Measurements from ENCODE around the gene TP53I13.

TP53I13 gene

DNA sequence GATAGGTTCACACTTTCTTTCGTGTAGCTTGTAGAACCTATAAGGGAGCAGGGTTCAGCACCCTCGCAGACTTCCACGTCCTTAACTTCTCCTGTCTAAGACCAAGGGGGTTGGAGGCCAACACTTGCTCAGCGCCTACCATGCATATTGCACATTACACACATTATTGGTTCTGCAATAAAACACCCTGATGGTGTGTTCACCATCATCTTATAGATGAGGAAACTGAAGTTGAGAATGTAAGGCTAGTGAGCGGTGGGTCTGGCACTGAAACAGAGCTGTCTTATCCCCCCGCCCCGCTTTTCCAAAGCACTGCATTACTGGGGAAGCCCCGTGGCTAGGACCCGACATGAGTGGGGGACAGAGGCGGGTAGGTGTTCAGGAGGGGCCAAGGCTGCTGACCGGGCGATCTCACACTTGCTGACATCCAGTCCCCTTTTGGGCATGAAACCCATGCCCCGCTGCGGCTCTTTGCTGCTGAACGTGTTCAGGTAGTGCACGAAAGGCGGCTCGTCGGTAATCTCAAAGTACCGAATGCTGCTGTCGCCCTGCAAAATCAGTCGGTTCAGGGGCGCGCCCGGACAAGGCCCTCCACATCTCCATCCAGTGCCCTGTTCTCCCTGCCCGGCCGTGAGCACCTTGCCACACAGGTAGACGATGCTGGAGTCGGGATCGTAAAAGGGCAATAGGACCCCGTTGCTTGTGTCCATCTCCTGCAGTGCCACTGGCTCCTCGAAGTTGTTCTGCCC lies 48.0 kb downstream of the TP53I13 start:
- TF ChIP-seq GATA3 (IDR thresholded peaks at IDR 0.05; ENCODE audit: low read depth, low read length) (no peak), GATA2 (IDR thresholded peaks at IDR 0.05; ENCODE audit: low read depth, low read length) (no peak)

DNA sequence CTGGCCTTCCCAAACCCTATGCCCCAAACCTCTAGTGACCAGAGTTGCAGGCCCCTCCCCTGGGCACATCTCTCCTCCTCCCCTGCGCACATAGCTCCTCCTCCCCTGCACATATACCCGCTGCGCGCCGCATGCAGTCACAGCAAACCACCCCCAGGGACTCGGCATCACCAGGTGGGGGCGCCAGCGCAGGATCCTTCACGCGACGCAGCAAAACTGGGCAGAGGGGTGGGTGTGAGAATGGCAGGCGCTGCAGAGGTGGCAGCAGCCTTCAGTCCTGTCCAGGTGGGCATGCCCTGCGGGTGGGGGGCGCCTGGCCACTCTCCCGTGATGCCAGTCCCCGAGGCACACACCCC lies 48.6 kb downstream of the TP53I13 start:
- TF ChIP-seq GATA3 (IDR thresholded peaks at IDR 0.05; ENCODE audit: low read depth, low read length) (no peak), GATA2 (IDR thresholded peaks at IDR 0.05; ENCODE audit: low read depth, low read length) (no peak)

DNA sequence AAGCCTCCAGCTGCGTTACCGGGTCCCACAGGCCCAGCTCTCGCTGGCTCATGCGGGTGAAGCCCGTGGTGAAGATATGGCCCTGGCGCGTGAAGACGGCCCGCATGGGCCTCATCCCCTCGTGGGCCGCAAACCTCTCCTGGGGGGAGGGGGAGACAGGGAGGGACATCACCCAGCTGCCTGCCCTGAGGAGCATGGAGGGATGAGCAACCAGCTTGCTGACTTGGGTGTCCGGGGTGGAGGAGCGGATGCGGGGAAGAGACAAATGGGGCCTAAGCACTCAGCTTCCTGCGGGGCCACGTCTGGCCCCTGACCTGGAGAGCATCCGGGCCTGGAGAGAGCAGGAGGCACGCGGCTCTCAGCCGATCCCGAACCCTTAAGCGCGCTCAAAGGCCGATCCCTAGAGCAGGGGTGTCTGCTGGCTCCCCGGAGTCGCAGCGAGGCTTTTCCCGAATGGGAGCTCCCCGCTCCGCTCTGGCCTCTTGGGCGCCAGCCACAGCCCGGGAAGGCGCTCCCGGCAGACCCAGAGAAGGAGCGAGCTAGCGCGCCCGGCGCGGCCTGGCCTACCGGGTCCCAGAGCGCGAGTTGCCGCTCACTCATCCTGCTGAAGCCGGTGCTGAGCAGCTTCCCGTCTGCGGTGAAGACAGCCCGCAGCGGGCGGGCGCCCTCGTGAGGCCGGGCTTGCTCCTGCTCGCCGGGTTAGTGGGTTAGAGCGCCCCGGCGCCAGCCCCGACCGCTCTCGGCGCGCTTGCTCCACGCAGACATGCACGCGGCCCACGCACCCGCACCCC lies 49.2 kb downstream of the TP53I13 start:
- TF ChIP-seq GATA2 (IDR thresholded peaks at IDR 0.05; ENCODE audit: low read depth, low read length) (no peak), GATA3 (IDR thresholded peaks at IDR 0.05; ENCODE audit: low read depth, low read length) (no peak)

DNA sequence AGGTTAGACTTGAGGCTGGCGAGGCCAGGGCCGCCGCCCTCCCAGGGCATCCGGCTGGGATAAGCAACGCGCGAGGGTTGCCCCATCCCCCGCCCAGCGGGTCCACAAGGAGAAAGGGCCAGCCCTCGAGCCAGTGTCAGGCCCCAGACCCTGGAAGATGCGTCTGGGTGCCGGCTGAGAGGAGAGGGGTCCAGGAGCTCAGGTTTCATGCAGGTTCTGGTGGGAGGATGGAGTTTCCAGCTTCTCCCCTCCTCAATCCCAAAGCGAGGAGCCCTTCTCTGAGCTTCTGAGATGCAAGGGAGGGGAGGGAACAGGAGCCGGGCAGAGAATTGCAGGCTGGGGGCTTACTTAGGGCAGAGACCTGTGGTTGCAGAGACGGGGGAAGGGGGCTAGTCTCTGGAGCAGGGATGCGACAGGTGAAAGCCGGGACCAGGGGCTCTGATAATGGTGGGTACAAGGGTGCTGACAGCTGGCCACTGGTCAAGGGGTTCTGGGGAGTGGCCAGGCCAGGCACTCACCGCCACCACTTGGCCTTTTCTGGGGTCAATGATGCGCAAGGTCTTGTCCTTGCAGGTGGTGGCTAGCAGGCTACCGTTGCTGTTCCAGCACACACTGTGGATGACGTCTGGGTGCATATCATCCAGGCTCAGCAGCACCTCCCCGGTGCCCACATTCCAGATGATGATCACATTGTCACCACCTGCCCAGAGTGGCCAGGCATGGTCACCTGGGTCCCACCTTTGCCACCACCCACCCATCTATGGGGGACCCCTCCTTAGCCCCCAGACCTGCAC lies 50.0 kb downstream of the TP53I13 start:
- TF ChIP-seq GATA3 (IDR thresholded peaks at IDR 0.05; ENCODE audit: low read depth, low read length) = no peak
- TF ChIP-seq GATA2 (IDR thresholded peaks at IDR 0.05; ENCODE audit: low read depth, low read length) = no peak

DNA sequence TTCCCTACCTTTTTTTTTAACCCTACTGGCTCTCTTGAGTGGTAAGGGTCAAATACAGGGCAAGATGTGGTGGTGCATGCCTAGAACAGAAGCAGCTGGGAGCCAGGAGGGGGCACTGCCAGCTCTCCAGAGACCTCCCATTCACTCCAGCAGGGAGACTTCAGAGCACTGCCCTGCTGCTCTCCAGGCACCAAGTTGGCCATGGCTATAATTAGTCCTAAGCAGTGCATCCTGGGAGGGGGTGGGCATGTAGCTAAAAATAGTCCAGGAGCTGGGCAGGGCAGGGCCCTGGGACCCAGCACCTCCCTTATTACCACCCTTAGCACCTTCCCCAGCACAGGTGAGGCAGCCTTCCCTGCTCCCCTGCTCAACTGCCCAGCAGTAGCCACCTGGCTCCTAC lies 50.8 kb downstream of the TP53I13 start:
- TF ChIP-seq GATA2 (IDR thresholded peaks at IDR 0.05; ENCODE audit: low read depth, low read length) = no peak
- no peak for TF ChIP-seq GATA3 (IDR thresholded peaks at IDR 0.05; ENCODE audit: low read depth, low read length)

DNA sequence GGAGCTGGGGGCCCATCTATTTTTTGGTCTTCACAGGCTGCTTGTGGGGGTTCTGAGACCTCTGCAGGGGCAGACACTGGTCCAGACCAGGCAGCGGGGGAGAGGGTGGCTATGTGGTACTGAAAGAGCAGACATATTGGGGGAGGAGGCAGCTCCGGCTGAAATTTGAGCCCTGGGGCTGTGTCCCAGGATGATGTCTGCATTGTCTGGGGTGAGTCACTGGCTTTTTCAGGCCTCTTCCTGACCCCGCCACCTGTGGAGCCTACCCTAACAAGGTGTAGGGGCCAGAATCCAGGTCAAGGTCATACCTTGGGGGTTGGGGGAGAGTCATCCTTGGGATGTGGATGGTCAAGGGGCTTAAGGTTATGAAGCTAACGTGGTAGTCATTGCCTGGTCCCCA lies 51.8 kb downstream of the TP53I13 start:
- no peak for TF ChIP-seq GATA3 (IDR thresholded peaks at IDR 0.05; ENCODE audit: low read depth, low read length)
- no peak for TF ChIP-seq GATA2 (IDR thresholded peaks at IDR 0.05; ENCODE audit: low read depth, low read length)

DNA sequence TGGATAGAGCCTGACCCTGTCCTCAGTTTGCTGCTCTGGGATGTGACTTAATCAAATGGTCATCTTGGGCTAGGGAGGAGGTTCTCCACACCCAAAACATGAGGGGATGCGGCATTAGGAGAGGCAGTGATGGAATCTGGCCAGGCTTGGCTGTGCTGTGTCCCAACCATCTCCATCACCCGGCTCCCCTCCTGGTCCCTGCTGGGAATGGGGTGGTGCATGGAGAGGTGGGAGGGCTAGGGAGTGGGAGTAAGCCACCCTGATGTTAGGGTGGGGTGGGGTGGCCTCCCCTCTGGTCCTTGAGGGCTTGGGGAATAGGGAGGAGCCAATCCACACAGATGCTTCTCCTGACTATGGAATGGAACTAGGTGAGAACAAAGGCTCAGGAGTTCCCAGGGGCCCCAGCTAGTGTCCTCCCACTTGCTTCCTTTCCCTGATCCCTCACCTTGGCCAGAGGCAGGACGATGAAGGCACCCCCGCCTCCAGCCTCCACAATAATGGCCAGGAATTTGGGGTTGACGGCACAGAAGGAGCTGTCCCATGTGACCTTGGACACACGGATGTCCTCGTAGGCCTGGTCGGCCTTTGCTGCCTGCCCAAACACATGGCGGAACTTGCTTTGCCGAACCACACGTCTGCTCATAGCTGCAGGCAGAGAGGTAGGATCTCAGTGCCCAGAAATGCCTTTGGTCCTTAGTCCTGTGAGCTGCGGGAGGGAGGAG lies 52.4 kb downstream of the TP53I13 start:
- TF ChIP-seq GATA3 (IDR thresholded peaks at IDR 0.05; ENCODE audit: low read depth, low read length) = no peak
- no peak for TF ChIP-seq GATA2 (IDR thresholded peaks at IDR 0.05; ENCODE audit: low read depth, low read length)

DNA sequence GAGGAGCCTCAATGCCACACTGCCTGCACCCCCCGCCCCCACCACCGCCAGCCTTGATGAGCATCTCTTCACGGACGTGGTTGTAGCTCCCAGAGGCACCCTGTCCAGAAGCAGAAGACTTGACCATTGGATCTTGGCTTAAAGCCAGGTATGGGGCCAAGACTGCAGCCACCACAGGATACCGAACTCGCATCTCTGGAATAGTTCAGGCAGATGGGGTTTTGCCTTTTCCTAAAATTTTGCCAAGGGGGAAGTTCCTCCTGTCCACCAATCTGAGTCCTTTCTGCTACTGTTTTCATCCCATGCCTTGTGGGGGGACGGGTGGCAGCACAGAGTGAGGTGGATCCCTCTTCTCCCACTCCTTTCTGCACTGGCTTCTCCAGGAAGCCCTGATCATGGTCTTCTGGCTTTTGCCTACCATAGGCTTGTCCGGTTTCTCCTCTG lies 53.3 kb downstream of the TP53I13 start:
- TF ChIP-seq GATA2 (IDR thresholded peaks at IDR 0.05; ENCODE audit: low read depth, low read length) (no peak), GATA3 (IDR thresholded peaks at IDR 0.05; ENCODE audit: low read depth, low read length) (no peak)
